Memory B cell (primary cell): ENCODE results near the gene PTK6.
"Not testable (repeated sequence)": the region's sequence is repeated elsewhere in the genome, so short reads cannot be mapped to it uniquely, and the experiment has no call there.

Experiments
- ATAC-seq: fragments of 150-1000 bp; cut with Tn5 transposase; 2 replicates; pipeline ENCODE4 v1.10.0; 2021; ENCODE audit warnings: low read depth, mild to moderate bottlenecking, moderate library complexity
- DNase-seq, 2 donors: peaks; one replicate each; pipeline ENCODE4 v3.0.0; 2022; ENCODE audit warnings: low spot score in 2 of 2
- H3K27ac Mint-ChIP-seq: one replicate; pipeline ENCODE4 v1.8.0; 2022; ENCODE audit warnings: mild to moderate bottlenecking, moderate library complexity, mixed read lengths
- H3K27me3 Mint-ChIP-seq: one replicate; pipeline ENCODE4 v1.8.0; 2022; ENCODE audit warnings: mixed read lengths
- H3K36me3 Mint-ChIP-seq: one replicate; pipeline ENCODE4 v1.8.0; 2022; ENCODE audit warnings: mild to moderate bottlenecking, mixed read lengths
- H3K4me1 Mint-ChIP-seq: one replicate; pipeline ENCODE4 v1.8.0; 2022; ENCODE audit warnings: mixed read lengths
- H3K4me3 Mint-ChIP-seq: one replicate; pipeline ENCODE4 v1.8.0; 2022; ENCODE audit warnings: mild to moderate bottlenecking, moderate library complexity, mixed read lengths
- H3K9me3 Mint-ChIP-seq: one replicate; pipeline ENCODE4 v1.8.0; 2022; ENCODE audit warnings: mixed read lengths

Gene PTK6

DNA sequence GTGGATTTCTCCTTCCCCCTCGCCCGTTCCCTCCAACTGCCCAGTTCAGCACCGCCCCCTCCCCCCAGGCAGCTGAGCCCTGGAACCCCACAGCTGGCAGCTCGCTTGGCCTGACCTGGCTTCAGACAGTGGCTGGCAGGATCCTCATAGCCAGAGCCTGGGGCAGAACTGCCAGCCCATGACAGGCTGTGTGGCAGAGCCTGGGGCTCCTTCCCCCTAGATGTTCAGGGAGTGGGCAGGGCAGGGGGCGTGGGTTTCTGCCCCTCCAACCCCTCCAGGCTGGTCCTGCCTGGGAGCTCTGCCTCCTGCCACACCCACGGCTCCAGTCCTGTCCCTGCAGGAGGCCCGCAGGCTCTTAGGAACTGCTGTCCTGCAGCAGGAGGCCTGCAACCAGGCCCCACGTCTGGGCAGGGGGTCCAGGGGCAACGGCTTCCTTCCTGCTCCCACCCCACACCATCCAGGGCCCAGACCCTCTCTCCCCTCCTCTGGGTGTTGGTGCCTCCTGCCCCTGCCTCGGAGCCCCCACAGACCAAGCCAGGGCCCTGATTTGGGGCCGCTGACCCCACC lies 55.1 kb downstream of the PTK6 start:
- Mint-ChIP-seq H3K27me3 (peaks cover 34% of the 10 kb centered on the region), H3K4me3 (no peak overlapping the region), H3K27ac (no peak overlapping the region), H3K4me1 (no peaks in the 10 kb centered on the region), H3K36me3 (peaks cover 3% of the 10 kb centered on the region), H3K9me3 (no peaks in the 10 kb centered on the region)
- DNase-seq (no peak), ATAC-seq (no peak)

GRCh38 chr20:63481503-63481902 lies 55.7 kb downstream of the PTK6 start:
- Mint-ChIP-seq H3K4me1 (no peaks in the 10 kb centered on the region), H3K9me3 (no peaks in the 10 kb centered on the region), H3K36me3 (peaks cover 3% of the 10 kb centered on the region), H3K27me3 (peaks cover 33% of the 10 kb centered on the region), H3K4me3 (no peak overlapping the region), H3K27ac (no peak overlapping the region)
- ATAC-seq (no peak), DNase-seq (no peak)

GRCh38 chr20:63479695-63480419 lies 57.3 kb downstream of the PTK6 start:
- not testable (repeated sequence) for H3K4me1 Mint-ChIP-seq, H3K9me3 Mint-ChIP-seq, DNase-seq, H3K36me3 Mint-ChIP-seq, H3K27ac Mint-ChIP-seq, H3K4me3 Mint-ChIP-seq, ATAC-seq
- H3K27me3 Mint-ChIP-seq = peaks cover 33% of the 10 kb centered on the region

- no peak for ATAC-seq
- no peak overlapping the region for H3K27ac Mint-ChIP-seq
- H3K27me3 Mint-ChIP-seq = peaks cover 32% of the 10 kb centered on the region
Observed at GRCh38 chr20:63478346-63479302, 58.6 kb downstream of the PTK6 start.

More at GRCh38 chr20:63478346-63479302, 58.6 kb downstream of the PTK6 start:
- Mint-ChIP-seq H3K4me3 (no peak overlapping the region), H3K36me3 (no peaks in the 10 kb centered on the region), H3K9me3 (no peaks in the 10 kb centered on the region), H3K4me1 (peaks cover 6% of the 10 kb centered on the region)
- no peak for DNase-seq
